ENCODE measurements around the gene PHACTR3.
"Not testable (repeated sequence)": the region's sequence is repeated elsewhere in the genome, so short reads cannot be mapped to it uniquely, and the experiment has no call there.

Gene PHACTR3

DNA sequence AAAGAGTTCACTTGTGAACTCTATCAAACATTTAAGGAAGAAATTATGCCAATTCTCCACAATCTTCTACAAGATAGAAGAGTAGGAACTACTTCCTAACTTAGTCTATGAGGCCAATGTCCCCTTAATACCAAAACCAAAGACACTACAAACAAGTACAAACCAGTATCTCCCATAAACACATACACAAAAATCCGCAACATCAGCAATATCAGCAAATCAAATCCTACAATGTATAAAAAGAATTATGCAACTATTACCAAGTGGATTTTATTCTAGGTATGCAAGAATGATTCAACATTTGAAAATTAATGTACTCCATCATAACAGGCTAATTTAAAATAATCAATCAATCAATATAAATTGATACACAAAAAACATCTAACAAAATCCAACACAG is 283.7 kb downstream of the PHACTR3 start:
- no peak for DNase-seq (ENCODE audit: low spot score)
- TF ChIP-seq, protein P1, sequence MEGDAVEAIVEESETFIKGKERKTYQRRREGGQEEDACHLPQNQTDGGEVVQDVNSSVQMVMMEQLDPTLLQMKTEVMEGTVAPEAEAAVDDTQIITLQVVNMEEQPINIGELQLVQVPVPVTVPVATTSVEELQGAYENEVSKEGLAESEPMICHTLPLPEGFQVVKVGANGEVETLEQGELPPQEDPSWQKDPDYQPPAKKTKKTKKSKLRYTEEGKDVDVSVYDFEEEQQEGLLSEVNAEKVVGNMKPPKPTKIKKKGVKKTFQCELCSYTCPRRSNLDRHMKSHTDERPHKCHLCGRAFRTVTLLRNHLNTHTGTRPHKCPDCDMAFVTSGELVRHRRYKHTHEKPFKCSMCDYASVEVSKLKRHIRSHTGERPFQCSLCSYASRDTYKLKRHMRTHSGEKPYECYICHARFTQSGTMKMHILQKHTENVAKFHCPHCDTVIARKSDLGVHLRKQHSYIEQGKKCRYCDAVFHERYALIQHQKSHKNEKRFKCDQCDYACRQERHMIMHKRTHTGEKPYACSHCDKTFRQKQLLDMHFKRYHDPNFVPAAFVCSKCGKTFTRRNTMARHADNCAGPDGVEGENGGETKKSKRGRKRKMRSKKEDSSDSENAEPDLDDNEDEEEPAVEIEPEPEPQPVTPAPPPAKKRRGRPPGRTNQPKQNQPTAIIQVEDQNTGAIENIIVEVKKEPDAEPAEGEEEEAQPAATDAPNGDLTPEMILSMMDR (IDR thresholded peaks at IDR 0.05) = no peak
- H3K4me3 ChIP-seq = no peak overlapping the region
- H3K27ac ChIP-seq = no peak overlapping the region

DNA sequence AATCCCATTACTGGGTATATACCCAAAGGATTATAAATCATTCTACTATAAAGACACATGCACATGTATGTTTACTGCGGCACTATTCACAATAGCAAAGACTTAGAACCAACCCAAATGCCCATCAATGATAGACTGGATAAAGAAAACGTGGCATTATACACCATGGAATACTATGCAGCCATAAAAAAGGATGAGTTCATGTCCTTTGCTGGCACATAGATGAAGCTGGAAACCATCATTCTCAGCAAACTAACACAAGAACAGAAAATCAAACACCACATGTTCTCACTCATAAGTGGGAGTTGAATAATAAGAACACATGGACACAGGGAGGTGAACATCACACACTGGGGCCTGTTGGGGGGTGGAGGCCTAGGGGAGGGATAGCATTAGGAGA is 285.7 kb downstream of the PHACTR3 start:
- H3K27ac ChIP-seq; H3K4me3 ChIP-seq; DNase-seq (ENCODE audit: low spot score): not testable (repeated sequence)

DNA sequence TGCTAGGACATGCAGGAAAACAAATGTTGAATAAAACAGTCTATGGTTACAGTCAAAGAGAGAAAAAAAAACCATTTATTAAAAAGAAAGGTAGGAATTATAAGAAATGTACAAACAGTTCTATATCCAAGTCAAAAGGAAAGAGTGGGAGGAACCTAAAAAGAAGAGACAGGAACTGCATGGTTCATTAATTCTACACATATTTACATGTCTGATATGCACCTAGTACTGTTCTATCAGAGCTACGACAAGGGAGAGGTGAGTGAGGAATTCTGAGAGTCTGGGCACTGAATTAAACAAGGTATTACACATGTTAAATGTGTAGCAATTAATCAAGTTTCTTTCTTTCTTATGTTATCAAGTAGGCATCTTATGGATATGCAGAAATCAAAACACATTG is 287.2 kb downstream of the PHACTR3 start:
- TF ChIP-seq, protein P1 (IDR thresholded peaks at IDR 0.05) = no peak
- no peak for DNase-seq (ENCODE audit: low spot score)

DNA sequence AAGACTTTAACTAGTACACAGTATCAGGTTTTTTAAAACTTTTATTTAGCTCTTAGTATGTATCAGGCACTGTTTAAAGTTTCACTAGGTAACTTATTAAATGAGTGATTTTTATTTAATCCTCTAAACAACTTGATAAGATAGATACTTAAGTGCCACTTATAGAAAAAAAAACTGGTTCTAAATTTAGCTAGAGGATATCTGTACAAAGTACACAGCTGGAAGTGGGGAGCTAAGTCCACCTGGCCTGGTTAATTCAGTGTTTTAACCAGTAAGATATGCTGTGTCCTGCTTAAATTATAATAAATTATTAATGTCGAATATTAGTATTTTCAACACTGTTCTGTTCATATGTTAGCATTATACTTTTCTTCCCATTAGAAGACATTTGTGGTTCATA is 291.6 kb downstream of the PHACTR3 start:
- no peak for DNase-seq (ENCODE audit: low spot score)
- no peak overlapping the region for H3K27ac ChIP-seq
- TF ChIP-seq, protein P1 (IDR thresholded peaks at IDR 0.05) = no peak

More for the DNA sequence above, 287.2 kb downstream of the PHACTR3 start:
- H3K27ac ChIP-seq = no peak overlapping the region
- H3K4me3 ChIP-seq = no peak overlapping the region

More for the DNA sequence above, 291.6 kb downstream of the PHACTR3 start:
- no peak overlapping the region for H3K4me3 ChIP-seq

Data from coronary artery (tissue), 2 donors.